Measurements from ENCODE around the gene MCCC1. TPM values are rescaled to one million over a fixed set of nuclear protein-coding genes. Genes with fewer than 3 reads are reported as not detected.
"Not testable (repeated sequence)": the region's sequence is repeated elsewhere in the genome, so short reads cannot be mapped to it uniquely, and the experiment has no call there.

Gene MCCC1
- total and polyA plus RNA-seq, 2 experiments from 2014 or later: 20.4 to 21.5 TPM

GRCh38 chr3:183108470-183108869 lies 9.2 kb upstream of the MCCC1 start:
- H3F3A ChIP-seq (ENCODE audit: insufficient read depth): no peaks in the 10 kb centered on the region
- no peak for DNase-seq
- H3K27ac ChIP-seq: no peak overlapping the region
- H3K27me3 ChIP-seq (replicated peaks; ENCODE audit: insufficient read depth): no peaks in the 10 kb centered on the region
- no peak for TF ChIP-seq EZH2phosphoT487 (IDR thresholded peaks at IDR 0.05; ENCODE audit: insufficient read depth, low read depth)
- no peak for TF ChIP-seq EZH2 (IDR thresholded peaks at IDR 0.05; ENCODE audit: insufficient read depth, poor library complexity, severe bottlenecking)
- in situ Hi-C loops (cut with MboI): no loop called here
- no peaks in the 10 kb centered on the region for H3K36me3 ChIP-seq (ENCODE audit: low read depth)
- no peaks in the 10 kb centered on the region for H3K4me1 ChIP-seq (ENCODE audit: insufficient read depth)
- no peaks in the 10 kb centered on the region for H4K20me1 ChIP-seq (ENCODE audit: insufficient read depth)
- no peak overlapping the region for H3K4me2 ChIP-seq (ENCODE audit: unreplicated experiment)
- H3K79me2 ChIP-seq (ENCODE audit: insufficient read depth): no peaks in the 10 kb centered on the region
- WGBS, 2 experiments (ENCODE audit: low coverage in 1 of 2, low lambda C conversion rate in 2 of 2, missing lambda C conversion rate in 2 of 2): 48 to 51% methylated on average over 4 of the region's 4 CpGs
- H3K9ac ChIP-seq: no peak overlapping the region
- no peaks in the 10 kb centered on the region for H3K9me2 ChIP-seq (ENCODE audit: insufficient read depth)
- H3K4me3 ChIP-seq: no peak overlapping the region
- no peak overlapping the region for H2AFZ ChIP-seq
- no peaks in the 10 kb centered on the region for H3K9me3 ChIP-seq (ENCODE audit: low read depth)

- no peaks in the 10 kb centered on the region for H3K27me3 ChIP-seq (replicated peaks; ENCODE audit: insufficient read depth)
- no peaks in the 10 kb centered on the region for H3K79me2 ChIP-seq (ENCODE audit: insufficient read depth)
- no peak overlapping the region for H3K4me2 ChIP-seq (ENCODE audit: unreplicated experiment)
- H3K27ac ChIP-seq: no peak overlapping the region
- no peaks in the 10 kb centered on the region for H3K9me2 ChIP-seq (ENCODE audit: insufficient read depth)
- no peaks in the 10 kb centered on the region for H3F3A ChIP-seq (ENCODE audit: insufficient read depth)
- no peak overlapping the region for H3K9ac ChIP-seq
- H4K20me1 ChIP-seq (ENCODE audit: insufficient read depth): no peaks in the 10 kb centered on the region
- no peaks in the 10 kb centered on the region for H3K9me3 ChIP-seq (ENCODE audit: low read depth)
- TF ChIP-seq EZH2 (IDR thresholded peaks at IDR 0.05; ENCODE audit: insufficient read depth, poor library complexity, severe bottlenecking) (no peak), EZH2phosphoT487 (IDR thresholded peaks at IDR 0.05; ENCODE audit: insufficient read depth, low read depth) (no peak)
- H3K36me3 ChIP-seq (ENCODE audit: low read depth): no peaks in the 10 kb centered on the region
- no peak overlapping the region for H3K4me3 ChIP-seq
- no peaks in the 10 kb centered on the region for H3K4me1 ChIP-seq (ENCODE audit: insufficient read depth)
- DNase-seq: no peak
- no peak overlapping the region for H2AFZ ChIP-seq
- WGBS, 2 experiments (ENCODE audit: low coverage in 1 of 2, low lambda C conversion rate in 2 of 2, missing lambda C conversion rate in 2 of 2): 52 to 57% methylated on average over 2 of the region's 2 CpGs
- in situ Hi-C loops (cut with MboI): no loop called here
Observed at GRCh38 chr3:183108001-183108449, 8.7 kb upstream of the MCCC1 start.

GRCh38 chr3:183107372-183107771 lies 8.1 kb upstream of the MCCC1 start:
- DNase-seq; H3K36me3 ChIP-seq (ENCODE audit: low read depth); H3K4me3 ChIP-seq; H3K79me2 ChIP-seq (ENCODE audit: insufficient read depth); H3K4me1 ChIP-seq (ENCODE audit: insufficient read depth); in situ Hi-C loops (cut with MboI); H3K4me2 ChIP-seq (ENCODE audit: unreplicated experiment); H4K20me1 ChIP-seq (ENCODE audit: insufficient read depth); H3K9ac ChIP-seq; H3K27me3 ChIP-seq (replicated peaks; ENCODE audit: insufficient read depth); H3K9me2 ChIP-seq (ENCODE audit: insufficient read depth); H3F3A ChIP-seq (ENCODE audit: insufficient read depth); H3K9me3 ChIP-seq (ENCODE audit: low read depth); H2AFZ ChIP-seq; H3K27ac ChIP-seq: not testable (repeated sequence)
- WGBS, 2 experiments (ENCODE audit: low coverage in 1 of 2, low lambda C conversion rate in 2 of 2, missing lambda C conversion rate in 2 of 2): 74 to 77% methylated on average over 4 of the region's 4 CpGs

- Histone ChIP-seq H3K4me1 (ENCODE audit: insufficient read depth) (no peaks in the 10 kb centered on the region), H3K9ac (no peak overlapping the region), H3K36me3 (ENCODE audit: low read depth) (no peaks in the 10 kb centered on the region), H3F3A (ENCODE audit: insufficient read depth) (no peaks in the 10 kb centered on the region), H3K9me3 (ENCODE audit: low read depth) (no peaks in the 10 kb centered on the region), H3K9me2 (ENCODE audit: insufficient read depth) (no peaks in the 10 kb centered on the region), H4K20me1 (ENCODE audit: insufficient read depth) (no peaks in the 10 kb centered on the region), H3K79me2 (ENCODE audit: insufficient read depth) (no peaks in the 10 kb centered on the region), H2AFZ (no peak overlapping the region), H3K4me2 (ENCODE audit: unreplicated experiment) (no peak overlapping the region), H3K27me3 (replicated peaks; ENCODE audit: insufficient read depth) (no peaks in the 10 kb centered on the region), H3K27ac (no peak overlapping the region), H3K4me3 (no peak overlapping the region)
- in situ Hi-C loops (cut with MboI): no loop called here
- TF ChIP-seq EZH2phosphoT487 (IDR thresholded peaks at IDR 0.05; ENCODE audit: insufficient read depth, low read depth): no peak
- no peak for TF ChIP-seq EZH2 (IDR thresholded peaks at IDR 0.05; ENCODE audit: insufficient read depth, poor library complexity, severe bottlenecking)
- no peak for DNase-seq
- 46 to 53% methylated on average over 6 of the region's 6 CpGs for WGBS, 2 experiments (ENCODE audit: low coverage in 1 of 2, low lambda C conversion rate in 2 of 2, missing lambda C conversion rate in 2 of 2)
Observed at GRCh38 chr3:183106635-183107034, 7.3 kb upstream of the MCCC1 start.

- H3K4me1 ChIP-seq (ENCODE audit: insufficient read depth); H2AFZ ChIP-seq; H3K9me2 ChIP-seq (ENCODE audit: insufficient read depth); H3K27ac ChIP-seq; H3K36me3 ChIP-seq (ENCODE audit: low read depth); H3F3A ChIP-seq (ENCODE audit: insufficient read depth); H4K20me1 ChIP-seq (ENCODE audit: insufficient read depth); H3K4me2 ChIP-seq (ENCODE audit: unreplicated experiment); H3K4me3 ChIP-seq; H3K9me3 ChIP-seq (ENCODE audit: low read depth); in situ Hi-C loops (cut with MboI); H3K9ac ChIP-seq; H3K79me2 ChIP-seq (ENCODE audit: insufficient read depth); DNase-seq; H3K27me3 ChIP-seq (replicated peaks; ENCODE audit: insufficient read depth): not testable (repeated sequence)
- 91 to 95% methylated on average over 6 to 25 of the region's 28 CpGs for WGBS, 2 experiments (ENCODE audit: low coverage in 1 of 2, low lambda C conversion rate in 2 of 2, missing lambda C conversion rate in 2 of 2)
Observed at GRCh38 chr3:183103950-183104349, 4.7 kb upstream of the MCCC1 start.

GRCh38 chr3:183101040-183101439 lies 1.7 kb upstream of the MCCC1 start:
- H3K9ac ChIP-seq; in situ Hi-C loops (cut with MboI); H4K20me1 ChIP-seq (ENCODE audit: insufficient read depth); H2AFZ ChIP-seq; H3K4me1 ChIP-seq (ENCODE audit: insufficient read depth); H3K4me3 ChIP-seq; H3F3A ChIP-seq (ENCODE audit: insufficient read depth); H3K27ac ChIP-seq; H3K9me2 ChIP-seq (ENCODE audit: insufficient read depth); H3K36me3 ChIP-seq (ENCODE audit: low read depth); H3K27me3 ChIP-seq (replicated peaks; ENCODE audit: insufficient read depth); H3K9me3 ChIP-seq (ENCODE audit: low read depth); DNase-seq; H3K4me2 ChIP-seq (ENCODE audit: unreplicated experiment): not testable (repeated sequence)
- H3K79me2 ChIP-seq (ENCODE audit: insufficient read depth): peaks cover 19% of the 10 kb centered on the region
- WGBS, 2 experiments (ENCODE audit: low coverage in 1 of 2, low lambda C conversion rate in 2 of 2, missing lambda C conversion rate in 2 of 2): 89 to 95% methylated on average over 13 to 15 of the region's 24 CpGs
